HepG2 (cell line): ENCODE measurements around the gene ABO. TPM values are rescaled to one million over a fixed set of nuclear protein-coding genes. Genes with fewer than 3 reads are reported as not detected.

Experiments
- ATAC-seq: fragments of 200-7000 bp; cut with Tn5 transposase; 3 replicates; pipeline ENCODE4 v1.9.1; 2020; ENCODE audit warnings: mild to moderate bottlenecking, moderate library complexity
- BruUV-seq: library from RNA; stranded (reverse); fragments of 400-500 nt; replicated peaks from 2 replicates; lab custom pipeline; 2021; lab: Mats Ljungman, UMichigan
- CTCF ChIA-PET: fragments of 300-600 bp; formaldehyde crosslinking; extraction: SDS; loops from one replicate; lab custom pipeline; 2021; ENCODE audit warnings: low total read pairs, inconsistent platforms, low intra/inter-chr PET ratio; lab: Yijun Ruan, JAX
- POLR2A ChIA-PET: fragments of 350-600 bp; sonication (Branson Sonifier 250); formaldehyde crosslinking; loops from one replicate; lab custom pipeline; 2020; ENCODE audit warnings: antibody characterized with exemption, inconsistent platforms; lab: Yijun Ruan, JAX
- DNase-seq: peaks from one replicate; pipeline ENCODE4 v3.0.0-alpha.2; 2015; ENCODE audit warnings: low spot score
- FAIRE-seq: peaks from 3 replicates; lab custom pipeline; 2011; peaks lifted over from hg19 to GRCh38; lab: Jason Lieb, UNC
- H2AFZ ChIP-seq: one replicate; pipeline ENCODE4 v1.6.1; 2011; ENCODE audit warnings: low read length, inconsistent platforms
- H3K27ac ChIP-seq: fragments of 300-600 bp; 3 replicates; pipeline ENCODE4 v1.8.0; 2011; ENCODE audit warnings: mixed run types, mild to moderate bottlenecking, mixed read lengths, low read length, inconsistent platforms; ENCODE audit not compliant: insufficient read depth; ENCODE audit errors: extremely low read length
- H3K27me3 ChIP-seq, 2 experiments: fragments of 200-600 bp in 1 of 2; 2 replicates in 1 of 2; 3 replicates in 1 of 2; pipeline versions ENCODE4 v1.6.0 to v1.8.0; 2011; ENCODE audit warnings: low read length in 2 of 2, mild to moderate bottlenecking in 2 of 2, moderate library complexity in 2 of 2, inconsistent platforms in 1 of 2; ENCODE audit not compliant: insufficient read depth in 2 of 2, control insufficient read depth in 1 of 2
- H3K36me3 ChIP-seq, 2 experiments: fragments of 200-600 bp in 1 of 2; replicated peaks in 1 of 2; 2 replicates in 1 of 2; 3 replicates in 1 of 2; pipeline versions ENCODE4 v1.5.1 to v1.8.0; 2011; ENCODE audit warnings: low read length in 2 of 2, inconsistent platforms in 1 of 2; ENCODE audit not compliant: insufficient read depth in 2 of 2, control insufficient read depth in 1 of 2
- H3K4me1 ChIP-seq: 2 replicates; pipeline ENCODE4 v1.5.1; 2012; ENCODE audit warnings: low read length, inconsistent platforms; ENCODE audit not compliant: insufficient read depth
- H3K4me2 ChIP-seq: 2 replicates; pipeline ENCODE4 v1.6.0; 2011; ENCODE audit warnings: low read depth, low read length, inconsistent platforms
- H3K4me3 ChIP-seq, 3 experiments: fragments of 200-600 bp in 1 of 3; sonication (generic), shearing (Covaris generic) in 1 of 3; replicated peaks in 1 of 3; 2 replicates each; pipeline ENCODE4 v1.5.1; 2011 to 2016; ENCODE audit warnings: low read length in 3 of 3, inconsistent platforms in 2 of 3, low read depth in 2 of 3, mild to moderate bottlenecking in 2 of 3, control low read depth in 1 of 3, mixed read lengths in 1 of 3; ENCODE audit not compliant: insufficient read depth in 1 of 3
- H3K79me2 ChIP-seq: one replicate; pipeline ENCODE4 v1.6.1; 2011; ENCODE audit warnings: low read length, inconsistent platforms; ENCODE audit not compliant: insufficient read depth
- H3K9ac ChIP-seq: 2 replicates; pipeline ENCODE4 v1.6.0; 2011; ENCODE audit warnings: mild to moderate bottlenecking, low read depth, low read length, inconsistent platforms; ENCODE audit not compliant: insufficient read depth
- H3K9me3 ChIP-seq: 2 replicates; pipeline ENCODE4 v1.5.1; 2012; ENCODE audit warnings: mild to moderate bottlenecking, low read length
- H4K20me1 ChIP-seq: 2 replicates; pipeline ENCODE4 v1.6.0; 2011; ENCODE audit warnings: inconsistent platforms, mild to moderate bottlenecking, low read length, moderate library complexity; ENCODE audit not compliant: insufficient read depth
- ATF7 ChIP-seq, 2 experiments: fragments of 450-650 bp in 1 of 2; sonication (generic) in 1 of 2; formaldehyde crosslinking in 1 of 2; IDR thresholded peaks; 2 replicates each; pipeline versions ENCODE4 v1.4.0 to v1.6.1; 2016 to 2020; ENCODE audit warnings: antibody characterized with exemption in 1 of 2, mild to moderate bottlenecking in 1 of 2, missing genetic modification reagents in 1 of 2
- BHLHE40 ChIP-seq: IDR thresholded peaks from 2 replicates; pipeline ENCODE4 v1.6.1; 2011; ENCODE audit warnings: low read length, improper control_type of control experiment
- GLI4 ChIP-seq: sonication (generic); formaldehyde crosslinking; IDR thresholded peaks from 2 replicates; pipeline ENCODE4 v1.5.1; 2020; ENCODE audit warnings: missing genetic modification reagents, mild to moderate bottlenecking, moderate library complexity, borderline replicate concordance
- PRDM10 ChIP-seq: sonication (generic); formaldehyde crosslinking; IDR thresholded peaks from 2 replicates; pipeline ENCODE4 v1.4.0; 2020; ENCODE audit warnings: low read depth, missing genetic modification reagents
- PTBP1 ChIP-seq: fragments of 200-400 bp; formaldehyde crosslinking; IDR thresholded peaks from 2 replicates; pipeline ENCODE4 v1.6.1; 2018; ENCODE audit warnings: low read length, low read depth; ENCODE audit not compliant: poor library complexity, severe bottlenecking
- REXO4 ChIP-seq: sonication (generic); formaldehyde crosslinking; IDR thresholded peaks from 2 replicates; pipeline ENCODE4 v1.8.0; 2022; ENCODE audit warnings: missing genetic modification reagents, mild to moderate bottlenecking, borderline replicate concordance
- TBL1XR1 ChIP-seq: fragments of 150-350 bp; IDR thresholded peaks from 2 replicates; pipeline ENCODE4 v1.6.1; 2014; ENCODE audit warnings: borderline replicate concordance, low read length; ENCODE audit not compliant: partially characterized antibody
- ZBTB25 ChIP-seq: IDR thresholded peaks from 2 replicates; pipeline ENCODE4 v1.6.1; 2018; ENCODE audit warnings: missing genetic modification reagents
- ZNF264 ChIP-seq: sonication (generic); formaldehyde crosslinking; IDR thresholded peaks from 2 replicates; pipeline ENCODE4 v1.4.0; 2020; ENCODE audit warnings: missing genetic modification reagents
- ZNF274 ChIP-seq: sonication (generic); formaldehyde crosslinking; IDR thresholded peaks from 2 replicates; pipeline ENCODE4 v1.5.1; 2020; ENCODE audit warnings: mild to moderate bottlenecking, missing genetic modification reagents
- ZNF503 ChIP-seq: sonication (generic); formaldehyde crosslinking; IDR thresholded peaks from 2 replicates; pipeline ENCODE4 v1.4.0; 2020; ENCODE audit warnings: missing genetic modification reagents
- ZNF549 ChIP-seq: sonication (generic); formaldehyde crosslinking; IDR thresholded peaks from 2 replicates; pipeline ENCODE4 v1.5.0; 2020; ENCODE audit warnings: missing genetic modification reagents
- WGBS: methylation state at CpG from one replicate; pipeline ENCODE4 v1.1.6; 2017; ENCODE audit warnings: low lambda C conversion rate; 5-methylcytosine and 5-hydroxymethylcytosine counted together
- in situ Hi-C: cut with HindIII; loops from 2 replicates; pipeline ENCODE4 v1.10.0; 2017; ENCODE audit warnings: low pct_unique_long_range_greater_than_20kb; ENCODE audit not compliant: extremely low pct_ligation_motif_present
- intact Hi-C: fragments of 100-400 bp; cut with micrococcal nuclease; formaldehyde crosslinking; loops from one replicate; pipeline ENCODE4 v1.10.0; 2022; ENCODE audit not compliant: unreplicated experiment
- polyA plus RNA-seq, 8 experiments: library from polyadenylated mRNA; depleted of rRNA in 3 of 8; stranded (reverse) in 7 of 8; unstranded in 1 of 8; fragments of >200 nt; fragmentation: Illumina TruSeq in 4 of 8; extraction: Trizol in 4 of 8; gene quantifications; 2 replicates each; pipeline versions ENCODE4 v1.2.1 to v1.2.3, GENCODE V29; 2011 to 2016; ENCODE audit warnings: low read depth in 4 of 8, missing spikeins in 1 of 8, mixed read lengths in 1 of 8; ENCODE audit not compliant: insufficient read depth in 1 of 8
- total RNA-seq, 5 experiments: library from RNA; depleted of rRNA; stranded (reverse); fragments of >200 nt; fragmentation: Illumina TruSeq; extraction: Trizol; gene quantifications; 2 replicates each; pipeline ENCODE4 v1.2.3, GENCODE V29; 2016; ENCODE audit warnings: low read depth in 1 of 5
- TF ChIP-seq, protein P1 (sequence below): sonication (generic); formaldehyde crosslinking; IDR thresholded peaks from 2 replicates; pipeline ENCODE4 v1.4.0; 2020; ENCODE audit warnings: mild to moderate bottlenecking, missing genetic modification reagents
- TF ChIP-seq, protein P2 (sequence below): sonication (generic); formaldehyde crosslinking; IDR thresholded peaks from 2 replicates; pipeline ENCODE4 v1.5.0; 2020; ENCODE audit warnings: missing genetic modification reagents

Gene ABO
- total and polyA plus RNA-seq, 2 of the 13 experiments (the other 11 are each of a cell fraction or from before 2014, with no cell fraction given), result not detected

- no peak for FAIRE-seq
- TF ChIP-seq REXO4 (CRISPR knock-in tag) (no peak), TBL1XR1 (no peak), PRDM10 (CRISPR knock-in tag) (no peak), GLI4 (CRISPR knock-in tag) (no peak), ZNF549 (no peak), ZNF503 (CRISPR knock-in tag) (no peak), ZBTB25 (no peak), ZNF274 (no peak), BHLHE40 (no peak), ATF7 (IDR thresholded peaks at IDR 0.05) (no peak), ATF7 (CRISPR knock-in tag; IDR thresholded peaks at IDR 0.05) (no peak), PTBP1 (no peak), ZNF264 (CRISPR knock-in tag) (no peak)
- TF ChIP-seq, protein P1, sequence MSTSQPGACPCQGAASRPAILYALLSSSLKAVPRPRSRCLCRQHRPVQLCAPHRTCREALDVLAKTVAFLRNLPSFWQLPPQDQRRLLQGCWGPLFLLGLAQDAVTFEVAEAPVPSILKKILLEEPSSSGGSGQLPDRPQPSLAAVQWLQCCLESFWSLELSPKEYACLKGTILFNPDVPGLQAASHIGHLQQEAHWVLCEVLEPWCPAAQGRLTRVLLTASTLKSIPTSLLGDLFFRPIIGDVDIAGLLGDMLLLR, result no peak
- TF ChIP-seq, protein P2, sequence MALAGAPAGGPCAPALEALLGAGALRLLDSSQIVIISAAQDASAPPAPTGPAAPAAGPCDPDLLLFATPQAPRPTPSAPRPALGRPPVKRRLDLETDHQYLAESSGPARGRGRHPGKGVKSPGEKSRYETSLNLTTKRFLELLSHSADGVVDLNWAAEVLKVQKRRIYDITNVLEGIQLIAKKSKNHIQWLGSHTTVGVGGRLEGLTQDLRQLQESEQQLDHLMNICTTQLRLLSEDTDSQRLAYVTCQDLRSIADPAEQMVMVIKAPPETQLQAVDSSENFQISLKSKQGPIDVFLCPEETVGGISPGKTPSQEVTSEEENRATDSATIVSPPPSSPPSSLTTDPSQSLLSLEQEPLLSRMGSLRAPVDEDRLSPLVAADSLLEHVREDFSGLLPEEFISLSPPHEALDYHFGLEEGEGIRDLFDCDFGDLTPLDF (CRISPR knock-in tag), result no peak
- Histone ChIP-seq H3K27me3 (peaks cover 2 to 5% of the 10 kb centered on the region in 2 experiments; a peak in 1 of 5 replicates), H2AFZ (no peak overlapping the region), H3K36me3 (no peaks in the 10 kb centered on the region), H3K27ac (no peak overlapping the region), H4K20me1 (no peaks in the 10 kb centered on the region), H3K9me3 (no peaks in the 10 kb centered on the region), H3K4me2 (no peak overlapping the region), H3K9ac (no peak overlapping the region), H3K4me3 (no peak overlapping the region), H3K79me2 (no peaks in the 10 kb centered on the region), H3K4me1 (peaks cover 27% of the 10 kb centered on the region)
- ChIA-PET CTCF (no interaction called here), POLR2A (no interaction called here)
- no peak for DNase-seq
- no TSS peak for BruUV-seq
- WGBS, result 44% methylated on average over 7 of the region's 11 CpGs
- no peak for ATAC-seq
- intact Hi-C loops, result no loop called here
- in situ Hi-C loops, result no loop called here
These were observed 39.3 kb downstream of the ABO start for GRCh38 chr9:133235549-133236222.
